GM18517 (cell line): Measurements from ENCODE around the gene FAM53B.

Experiments used
- ATAC-seq: cut with Tn5 transposase; IDR thresholded peaks from one replicate; pipeline ENCODE4 v1.9.1; 2021; ENCODE audit warnings: mild to moderate bottlenecking, moderate library complexity; ENCODE audit not compliant: unreplicated experiment

The FAM53B gene

DNA sequence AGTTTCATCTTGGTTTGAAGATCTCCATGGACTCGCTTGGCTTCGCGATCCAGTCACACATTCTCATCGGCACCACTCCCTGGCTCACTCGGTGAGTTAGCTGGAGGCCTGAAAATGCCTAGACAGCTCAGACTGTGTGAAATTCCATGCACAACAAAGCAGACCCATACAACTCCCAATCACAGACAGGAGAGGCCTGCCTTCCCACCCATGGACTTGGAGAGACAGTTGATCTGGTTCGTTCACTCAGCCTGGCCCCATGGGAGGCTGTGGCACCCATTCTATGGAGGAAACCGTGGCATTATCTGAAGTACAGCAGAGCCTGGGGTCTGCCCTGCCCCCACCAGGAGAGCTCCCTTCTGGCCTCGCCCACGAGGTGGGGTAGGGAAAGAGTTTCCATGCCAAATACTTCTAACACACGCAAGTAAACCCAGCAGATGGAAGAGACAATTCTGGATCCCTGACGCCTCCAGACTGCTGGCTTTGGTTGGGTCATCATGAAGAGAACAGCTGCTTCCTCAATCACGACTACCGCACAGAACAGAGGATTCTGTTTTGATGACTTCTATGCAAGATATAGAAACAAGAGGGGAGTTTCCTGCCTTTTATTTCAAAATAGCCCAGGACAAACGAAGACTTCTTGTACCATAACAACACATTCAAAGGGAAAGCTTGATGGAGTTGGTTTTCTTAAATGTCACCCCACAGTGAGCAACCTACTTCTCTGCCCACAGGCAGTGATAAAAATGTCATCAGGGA is 15.9 kb downstream of the FAM53B start:
- no peak for ATAC-seq

DNA sequence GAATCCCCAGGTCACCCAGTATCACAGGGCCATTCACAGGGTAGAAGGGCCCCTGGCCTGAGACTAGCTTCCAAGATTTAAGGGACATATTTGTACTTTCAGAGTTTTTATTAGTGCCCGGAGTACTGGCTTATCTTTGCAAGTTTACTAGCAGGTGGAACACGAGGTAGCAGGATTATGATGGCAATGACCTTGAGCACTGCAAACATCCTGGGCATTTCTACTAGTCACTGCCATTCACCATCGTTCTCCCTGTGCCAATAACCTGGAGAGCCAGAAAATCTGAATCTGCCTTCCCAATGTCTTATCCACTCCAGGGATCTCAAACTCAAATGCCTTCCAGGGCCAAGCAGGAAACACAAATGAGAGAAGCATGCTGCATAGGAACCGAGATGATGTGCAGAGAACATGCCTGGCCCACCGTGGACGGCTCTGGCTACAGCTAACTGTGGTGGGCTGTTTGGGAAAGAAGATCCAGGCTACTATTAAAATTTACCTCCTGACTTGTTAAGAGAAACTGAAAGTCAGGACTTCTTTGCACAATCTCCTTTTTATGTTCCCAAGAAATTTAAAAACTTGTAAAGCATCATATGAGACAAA is 16.7 kb downstream of the FAM53B start:
- ATAC-seq: no peak

DNA sequence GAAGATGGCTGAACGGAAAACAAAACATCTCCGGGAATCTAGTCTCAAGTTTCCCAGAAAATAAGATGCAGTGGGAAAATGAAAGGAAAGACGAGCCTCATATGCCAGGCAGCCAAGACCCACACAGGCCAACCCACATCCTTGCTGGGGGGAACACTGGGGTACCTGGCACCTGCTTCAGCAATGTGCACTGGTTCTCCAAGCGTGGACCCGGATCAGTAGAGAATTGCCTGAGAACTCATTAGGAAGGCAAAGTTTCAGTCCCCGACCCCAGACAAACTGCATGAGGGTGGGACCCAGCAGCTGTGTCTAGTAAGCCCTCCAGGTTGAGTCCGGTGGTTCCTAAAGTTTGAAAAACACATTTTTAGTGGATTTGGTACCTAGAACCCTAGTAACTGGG is 18.4 kb downstream of the FAM53B start:
- ATAC-seq: no peak

DNA sequence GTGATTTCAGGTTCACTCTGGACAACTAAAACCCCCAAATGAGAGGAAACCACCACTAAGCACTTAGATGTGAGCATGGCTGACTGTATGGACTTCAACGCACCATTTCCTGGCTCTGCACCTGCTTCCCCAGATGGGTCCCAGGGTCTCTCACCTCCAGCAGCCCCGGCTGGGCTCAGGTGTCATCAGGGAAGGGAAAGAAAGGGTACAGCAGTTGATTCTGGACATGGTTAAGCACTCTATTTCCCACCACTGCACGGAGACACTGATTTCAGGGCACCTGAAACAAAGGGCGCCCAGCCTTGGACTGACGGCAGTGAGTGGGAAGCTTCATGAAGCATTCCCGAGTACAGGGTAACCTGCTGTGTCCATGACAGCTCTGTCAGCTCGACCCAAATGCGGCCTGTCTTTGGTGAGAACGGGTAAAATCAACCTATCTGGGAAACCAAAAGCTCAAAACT is 19.0 kb downstream of the FAM53B start:
- no peak for ATAC-seq

DNA sequence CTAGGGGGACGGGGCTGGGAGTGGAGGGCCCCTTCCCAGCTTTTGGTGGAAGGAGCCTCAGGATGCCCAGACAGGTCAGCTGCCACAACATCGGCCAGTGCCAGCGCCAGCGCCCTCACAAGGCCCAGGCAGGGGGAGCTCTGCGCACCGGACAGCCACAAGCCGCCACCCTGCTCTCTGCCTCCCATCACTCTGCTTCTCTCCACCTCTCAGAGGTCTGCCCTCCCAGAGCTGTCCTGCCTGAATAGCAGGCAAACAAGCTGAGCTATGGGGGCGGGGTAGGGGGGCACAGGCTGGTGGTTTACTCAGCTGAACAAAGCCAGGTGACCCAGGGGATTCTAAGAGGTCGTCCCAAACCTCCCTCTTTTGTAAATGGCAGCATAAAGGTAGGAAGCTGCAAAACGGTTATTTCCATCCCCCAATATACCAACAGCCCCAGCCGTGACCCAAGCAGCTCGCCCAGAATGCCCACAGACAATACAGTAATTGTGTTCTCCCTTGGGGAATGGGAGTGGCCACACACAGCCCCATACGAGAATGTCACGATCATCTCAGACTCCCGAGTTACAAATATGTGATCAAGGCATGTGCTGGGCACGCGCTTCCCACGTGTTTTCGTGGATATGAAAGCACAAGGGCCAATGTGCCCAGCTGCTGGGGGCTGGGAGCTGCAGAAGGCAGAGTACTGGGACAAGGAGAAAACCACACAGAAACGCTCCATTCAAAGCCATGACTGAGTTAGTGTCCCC is 19.7 kb downstream of the FAM53B start:
- ATAC-seq: no peak

DNA sequence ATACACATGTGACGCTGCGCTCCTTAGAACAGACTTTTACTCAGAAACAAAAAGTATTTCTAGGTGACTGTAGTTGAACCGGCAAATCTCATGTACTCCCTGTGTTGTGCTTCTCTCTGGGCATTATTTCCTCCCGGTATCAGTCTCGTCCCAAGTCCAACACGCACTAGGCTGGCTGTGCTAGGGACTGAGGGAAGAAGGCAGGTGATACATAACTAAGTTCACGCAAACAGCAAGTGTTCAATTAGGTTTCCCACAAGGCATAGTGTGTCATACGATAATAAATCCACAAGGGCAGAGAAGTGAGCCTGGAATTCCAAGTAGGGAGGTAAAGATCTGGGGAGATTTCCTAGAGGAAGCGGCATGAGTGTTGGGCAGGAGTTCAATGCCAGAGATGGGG is 20.4 kb downstream of the FAM53B start:
- no peak for ATAC-seq

DNA sequence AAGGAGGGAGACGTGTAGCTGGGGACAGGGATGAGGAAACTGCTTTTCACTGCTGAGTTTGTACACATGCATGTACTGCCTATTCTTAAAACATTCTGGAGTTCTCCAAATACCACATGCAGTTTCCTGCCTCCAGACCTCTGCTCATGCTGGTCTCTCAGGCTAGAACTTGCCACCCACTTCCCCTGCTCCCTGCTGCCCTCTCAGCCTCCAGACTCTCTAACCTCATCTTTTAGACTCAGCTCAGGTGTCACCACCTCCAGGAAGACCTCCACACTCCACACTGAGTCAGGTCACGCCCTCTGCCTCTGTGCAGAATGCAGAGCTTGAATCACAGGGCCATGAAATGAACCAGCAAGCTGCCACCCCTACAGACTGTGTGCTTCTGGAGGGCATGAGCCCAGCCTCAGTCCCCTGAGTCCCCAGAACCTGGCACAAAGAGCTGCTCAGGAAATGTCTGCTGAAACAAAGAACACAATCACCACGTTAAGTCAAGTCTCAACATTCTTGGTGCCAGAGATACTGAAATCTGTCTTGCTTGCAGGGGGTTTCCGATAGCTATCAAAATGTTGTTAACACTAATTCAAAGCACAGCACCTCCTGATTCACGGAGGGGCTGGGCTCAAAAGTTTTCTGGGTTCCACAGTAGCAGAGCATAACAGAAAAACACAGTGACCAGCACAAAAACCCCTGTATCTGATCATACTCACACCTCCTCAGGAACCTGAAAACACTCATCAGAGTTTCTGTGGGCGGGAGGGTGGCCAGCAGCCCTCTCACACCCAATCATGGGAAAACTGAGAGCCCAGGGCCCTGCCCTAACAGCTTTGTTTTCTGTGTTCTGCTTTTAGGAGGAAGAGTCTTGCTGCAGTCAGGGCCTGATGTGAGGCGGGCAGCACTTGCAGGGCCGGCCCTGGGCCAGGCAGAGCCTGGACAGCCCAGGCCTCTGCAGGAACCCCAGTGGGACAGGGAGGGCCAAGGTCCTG is 21.1 kb downstream of the FAM53B start:
- peak; percentile 66 for ATAC-seq

DNA sequence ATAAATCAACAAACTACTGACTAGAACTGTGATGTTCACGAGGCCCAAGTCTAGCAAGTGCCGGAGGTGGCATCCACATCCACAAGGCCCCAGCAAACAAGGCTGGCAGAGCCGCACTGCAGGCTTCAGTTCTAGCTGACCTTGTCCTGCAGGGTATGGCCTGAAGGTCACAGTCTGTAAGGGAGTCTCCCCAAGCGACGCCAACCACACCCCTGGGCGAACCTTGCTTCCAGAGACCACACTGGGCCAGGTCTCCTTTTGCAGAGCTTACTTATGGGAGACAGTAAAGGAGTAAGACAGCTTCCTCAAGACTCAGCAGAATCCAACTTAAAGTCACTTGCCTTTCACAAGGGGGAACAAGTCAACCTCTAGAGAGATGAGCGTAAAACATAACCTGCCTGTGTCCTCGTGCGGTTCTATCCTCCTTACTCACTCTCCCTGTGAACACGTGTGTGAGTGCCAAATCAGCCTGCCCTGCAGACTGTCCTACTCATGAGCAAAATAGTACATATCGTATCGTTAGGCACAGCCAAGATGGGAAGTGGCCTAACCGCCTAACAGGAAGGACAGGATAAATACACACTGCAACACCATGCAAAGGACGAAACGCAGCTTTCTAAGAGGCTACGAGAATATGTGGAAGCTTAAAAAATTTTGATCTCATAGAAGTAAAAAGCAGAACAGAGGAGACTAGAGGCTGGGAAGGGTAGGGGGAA is 22.7 kb downstream of the FAM53B start:
- ATAC-seq: no peak

DNA sequence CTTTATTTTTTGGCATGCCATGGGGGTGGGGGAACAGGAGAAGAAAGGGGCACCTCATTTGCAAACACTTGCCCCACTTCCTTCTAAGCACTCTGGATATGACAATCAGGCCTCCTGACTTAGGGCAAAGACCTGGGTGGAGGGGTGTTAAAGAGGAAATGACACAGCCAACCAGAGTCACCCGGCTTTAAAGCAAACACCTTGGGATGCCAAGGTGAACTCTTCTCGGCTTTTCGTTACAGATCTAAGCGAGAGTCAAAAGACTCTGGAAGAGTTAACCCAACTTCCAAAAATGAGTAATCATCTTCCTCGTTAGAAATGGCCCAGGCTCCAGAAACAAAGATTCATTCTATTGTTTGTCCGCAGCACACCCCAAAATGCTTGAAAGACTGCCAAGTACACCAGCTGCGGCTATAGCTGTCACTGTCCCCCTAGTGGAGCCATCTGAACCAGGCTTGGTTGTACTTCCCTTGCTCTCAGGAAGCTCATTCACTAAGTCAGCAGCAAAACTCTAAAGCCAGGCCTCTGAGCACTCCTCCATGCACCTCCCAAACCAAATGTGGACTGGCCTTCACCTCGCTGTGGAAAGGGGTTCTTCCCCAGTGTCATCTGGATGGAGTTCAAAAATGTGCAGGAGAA is 24.8 kb downstream of the FAM53B start:
- peak; percentile 37 for ATAC-seq

DNA sequence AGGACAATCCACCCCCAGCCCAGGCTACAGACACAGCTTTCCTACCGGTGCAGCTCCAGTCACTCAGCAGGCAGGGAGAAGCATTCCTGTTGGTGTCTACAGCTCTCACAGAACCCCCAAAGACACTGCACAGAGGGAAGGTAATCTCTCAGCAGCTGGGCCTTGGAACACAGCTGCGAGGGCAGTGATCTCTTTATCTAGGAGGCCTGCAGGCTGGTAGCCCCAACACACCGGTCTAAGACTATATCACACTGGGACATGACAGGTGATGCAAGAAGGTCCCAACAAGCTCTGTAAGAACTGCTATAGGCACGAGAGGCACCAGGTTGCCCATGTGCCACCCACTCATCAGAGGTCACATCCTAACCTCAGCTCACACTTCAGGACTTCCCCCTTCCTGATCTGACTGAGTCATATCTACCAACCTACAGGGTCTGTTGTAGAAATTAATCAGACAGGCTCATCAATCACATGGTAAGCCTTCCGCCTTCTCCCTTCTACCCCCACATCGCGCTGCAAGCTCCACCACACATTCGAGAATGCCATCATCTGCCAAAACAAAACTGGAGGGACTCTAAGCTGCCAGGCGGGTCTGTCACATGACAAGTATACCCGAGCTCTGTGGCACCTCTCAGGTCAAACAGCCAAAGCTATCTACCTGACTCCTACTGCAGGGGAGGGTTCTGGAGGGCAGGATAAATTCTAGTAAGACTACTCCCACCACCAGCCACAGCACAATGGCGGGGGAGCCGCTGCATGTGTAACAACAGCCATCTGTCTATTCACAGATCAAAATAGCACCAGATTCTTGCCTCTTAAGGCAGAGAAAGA is 26.1 kb downstream of the FAM53B start:
- ATAC-seq: peak; percentile 71

DNA sequence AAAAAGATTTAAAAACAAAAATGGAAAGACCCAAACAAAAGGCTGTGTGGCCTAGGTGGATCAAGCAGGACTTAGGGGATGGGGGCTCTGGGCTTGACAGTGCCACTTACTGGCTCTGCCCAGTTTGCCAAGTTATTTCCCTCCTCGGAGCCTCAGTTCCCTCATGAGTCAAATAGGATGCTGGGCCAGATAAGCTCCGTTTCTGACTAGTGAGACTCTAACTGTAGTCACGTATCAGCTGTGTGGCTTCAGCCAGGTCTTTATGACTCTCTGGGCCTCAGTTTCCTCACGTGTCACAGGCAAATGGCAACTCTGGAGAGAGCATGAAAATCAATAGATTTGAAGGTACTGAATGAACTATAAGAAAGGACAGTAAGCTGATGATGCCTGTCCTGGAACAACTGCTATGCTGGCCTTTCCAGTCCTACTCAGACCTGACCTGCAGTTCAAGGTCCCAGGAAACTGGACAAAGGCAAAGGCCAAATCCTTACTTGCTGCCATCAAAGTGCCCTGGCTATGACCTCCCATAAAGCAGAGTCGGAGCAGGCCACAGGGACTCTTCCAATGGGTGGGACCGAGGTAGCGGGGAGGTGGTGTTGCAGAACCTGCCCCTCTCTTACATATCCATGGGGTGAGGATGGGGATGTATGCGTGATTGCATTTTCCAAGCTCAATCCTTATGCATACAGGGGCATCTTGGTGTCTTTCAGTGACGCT is 27.0 kb downstream of the FAM53B start:
- ATAC-seq: no peak

DNA sequence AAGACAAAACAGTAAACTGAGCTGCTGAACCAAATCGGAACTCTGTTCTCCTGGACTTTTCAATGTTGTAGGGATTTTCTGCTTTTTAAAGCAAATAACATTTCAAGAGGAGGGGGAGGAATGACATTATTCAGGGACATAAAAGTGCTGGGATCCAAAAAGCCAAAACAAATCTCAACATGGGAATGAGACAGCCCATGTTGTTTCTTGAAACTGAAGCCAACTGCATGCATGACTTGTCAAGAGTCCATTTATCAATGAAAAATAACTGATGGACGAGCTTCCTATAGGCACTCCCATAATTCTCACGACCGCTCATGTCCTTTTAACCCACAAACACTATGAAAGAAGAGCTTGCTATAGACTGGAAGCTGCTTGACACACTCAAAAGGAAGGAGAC is 27.8 kb downstream of the FAM53B start:
- no peak for ATAC-seq

DNA sequence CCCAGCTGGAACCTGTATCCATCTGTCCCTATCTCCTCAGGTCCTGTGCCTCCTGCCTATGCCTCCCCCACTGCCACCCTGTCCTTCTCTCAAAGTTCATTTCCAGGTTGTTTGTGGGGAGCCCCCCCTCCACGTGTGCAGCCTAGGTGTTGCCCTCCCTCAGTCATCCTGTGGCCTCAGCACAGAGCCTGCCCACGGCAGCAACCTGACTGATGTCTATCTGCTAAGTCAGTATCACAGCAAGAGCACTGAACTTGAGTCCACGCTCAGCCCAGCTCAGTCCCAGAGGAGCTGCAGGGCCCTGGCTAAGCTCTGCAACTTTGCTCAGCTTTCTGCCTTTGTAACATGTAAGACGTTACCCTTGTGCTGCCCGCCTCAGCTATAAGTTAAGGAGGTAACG is 28.7 kb downstream of the FAM53B start:
- no peak for ATAC-seq

DNA sequence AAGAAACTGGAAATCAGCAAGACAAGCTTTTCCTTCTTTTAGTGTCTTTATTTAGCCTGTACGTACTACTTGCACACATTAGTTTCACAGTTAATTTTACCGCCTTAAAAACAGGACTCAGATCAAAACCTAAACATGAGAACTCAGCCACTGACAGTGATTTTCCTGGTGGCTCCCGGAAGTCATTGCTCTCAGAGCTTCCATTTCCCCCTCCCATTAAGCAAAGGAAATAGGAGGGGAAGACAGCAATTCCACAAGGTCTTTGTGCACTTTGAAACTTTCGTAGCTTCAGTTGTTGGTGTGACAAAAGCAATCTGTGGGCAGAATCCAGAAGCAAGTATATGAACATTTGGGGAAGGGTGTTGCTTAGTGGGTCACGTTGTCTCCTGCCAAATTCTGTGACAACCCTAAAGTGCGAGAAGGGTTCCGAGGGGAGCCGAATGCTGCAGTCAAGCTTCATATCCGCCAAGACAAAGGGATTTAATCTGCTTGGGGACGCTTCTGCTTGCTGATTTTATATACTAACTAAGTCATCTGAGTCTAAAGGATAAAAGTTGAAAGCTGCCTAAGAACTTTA is 30.4 kb downstream of the FAM53B start:
- no peak for ATAC-seq

DNA sequence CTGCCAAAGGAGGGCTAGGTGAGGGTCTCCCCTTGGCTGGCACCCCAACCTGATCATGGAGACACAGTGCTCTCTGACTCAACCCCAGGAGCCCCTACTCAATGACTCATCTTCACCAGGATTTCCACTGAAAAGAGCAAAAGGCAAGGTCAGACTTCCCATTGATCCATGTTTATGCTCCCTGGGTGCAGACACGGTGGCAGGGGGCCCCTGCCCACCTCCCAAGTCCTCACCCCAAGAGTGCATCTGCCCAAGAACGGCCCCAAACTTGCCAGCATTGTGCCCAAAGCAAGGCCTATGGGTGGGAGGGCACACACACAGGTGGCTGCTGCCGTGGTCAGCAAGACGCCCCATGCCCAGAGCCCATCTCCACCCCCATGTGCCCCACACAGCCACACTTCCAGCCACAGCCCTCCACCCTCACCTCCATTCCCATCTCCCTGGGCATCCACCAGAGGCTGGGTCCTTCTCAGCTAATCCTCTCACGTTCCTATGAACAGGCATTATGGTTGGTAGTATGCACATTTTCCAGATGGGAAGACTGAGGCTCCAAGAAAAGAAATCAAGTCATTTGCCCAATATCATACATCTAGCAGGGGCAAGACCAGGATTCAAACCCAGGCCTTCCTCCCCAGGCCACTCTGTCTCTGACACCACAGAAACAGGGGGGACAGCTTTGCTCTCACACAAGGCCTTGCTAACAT is 31.3 kb downstream of the FAM53B start:
- no peak for ATAC-seq

DNA sequence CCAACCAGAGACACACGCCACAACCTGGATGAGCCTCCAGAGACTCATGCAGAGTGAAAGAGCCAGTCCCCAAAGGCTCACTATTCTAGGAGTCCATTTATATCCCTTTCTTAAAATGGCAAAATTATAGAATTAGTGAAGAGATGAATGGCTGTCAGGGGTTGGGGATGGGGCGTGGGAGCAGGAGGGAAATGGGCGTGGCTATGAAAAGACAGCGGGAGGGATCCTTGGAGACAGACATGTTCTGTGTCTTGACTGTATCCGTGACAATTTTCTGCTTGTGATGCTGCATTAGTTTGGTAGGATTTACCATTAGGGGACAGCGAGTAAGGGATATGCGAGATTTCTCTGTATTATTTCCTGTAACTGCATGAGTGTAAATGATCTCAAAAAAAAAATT is 33.0 kb downstream of the FAM53B start:
- ATAC-seq: no peak

DNA sequence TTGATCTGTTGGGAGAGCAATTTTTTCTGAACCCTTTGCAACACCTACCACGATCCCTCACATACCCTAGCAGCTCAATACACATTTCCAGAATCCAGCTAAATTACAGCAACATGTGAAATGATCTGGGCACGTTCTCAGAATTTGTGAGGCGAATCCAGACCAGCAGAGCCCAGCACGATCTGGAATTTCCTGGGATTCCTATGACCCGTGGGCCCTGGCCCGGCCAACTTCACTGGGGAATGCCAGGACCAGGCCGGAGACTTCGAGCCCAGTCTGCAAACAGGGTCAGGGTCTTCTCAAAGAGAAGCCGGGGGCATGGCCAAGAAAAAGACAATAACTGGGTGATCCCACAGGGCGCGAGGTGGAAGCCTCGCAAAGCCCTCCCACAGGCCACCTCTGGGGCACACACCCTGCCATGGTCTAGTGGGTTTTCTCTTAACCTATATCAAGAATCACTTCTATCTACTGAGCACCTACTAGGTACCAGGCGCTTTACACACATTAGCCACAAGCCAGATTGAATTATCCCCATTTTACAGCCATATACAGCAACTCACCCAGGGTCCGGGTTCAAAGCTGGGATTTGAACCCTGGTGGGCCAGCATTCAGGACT is 33.8 kb downstream of the FAM53B start:
- no peak for ATAC-seq
